Type B pancreatic cell (in vitro differentiated cells): ENCODE results near the gene GRIP1. TPM values are rescaled to one million over a fixed set of nuclear protein-coding genes. Genes with fewer than 3 reads are reported as not detected.

Experiments
- DNase-seq: peaks from one replicate; pipeline ENCODE4 v3.0.0; 2021; ENCODE audit warnings: mixed read lengths; ENCODE audit not compliant: unreplicated experiment; ENCODE audit errors: extremely low spot score
- H3K27ac Mint-ChIP-seq: 2 replicates; pipeline ENCODE4 v1.8.0; 2021; ENCODE audit warnings: mild to moderate bottlenecking, mixed read lengths
- H3K27me3 Mint-ChIP-seq: 2 replicates; pipeline ENCODE4 v1.8.0; 2021; ENCODE audit warnings: mixed read lengths
- H3K36me3 Mint-ChIP-seq: 2 replicates; pipeline ENCODE4 v1.8.0; 2021; ENCODE audit warnings: mixed read lengths
- H3K4me1 Mint-ChIP-seq: one replicate; pipeline ENCODE4 v1.8.0; 2021; ENCODE audit warnings: mixed read lengths; ENCODE audit not compliant: unreplicated experiment
- H3K4me3 Mint-ChIP-seq: 2 replicates; pipeline ENCODE4 v1.8.0; 2021; ENCODE audit warnings: mild to moderate bottlenecking, mixed read lengths
- H3K9me3 Mint-ChIP-seq: 2 replicates; pipeline ENCODE4 v1.8.0; 2021; ENCODE audit warnings: mixed read lengths
- CTCF ChIP-seq: fragments of 200-600 bp; sonication (generic); conservative IDR thresholded peaks from 2 replicates; pipeline ENCODE4 v1.5.0; 2021; ENCODE audit warnings: antibody characterized with exemption, mild to moderate bottlenecking
- total RNA-seq: library from RNA; stranded (reverse); gene quantifications from 2 replicates; pipeline ENCODE4 v1.2.1, GENCODE V29; 2021; ENCODE audit warnings: low replicate concordance

Gene GRIP1
- total RNA-seq, 1 donor from 2014 or later, result 29.0 TPM

GRCh38 chr12:66379616-66380015 is 299.3 kb downstream of the GRIP1 start:
- Mint-ChIP-seq H3K4me1 (peaks cover 5% of the 10 kb centered on the region), H3K36me3 (no peaks in the 10 kb centered on the region), H3K27me3 (no peaks in the 10 kb centered on the region), H3K27ac (no peak overlapping the region), H3K4me3 (no peak overlapping the region), H3K9me3 (no peaks in the 10 kb centered on the region)
- no peak for DNase-seq
- no peak for TF ChIP-seq CTCF

GRCh38 chr12:66375560-66375959 is 303.3 kb downstream of the GRIP1 start:
- Mint-ChIP-seq H3K4me3 (no peak overlapping the region), H3K9me3 (no peaks in the 10 kb centered on the region), H3K36me3 (no peaks in the 10 kb centered on the region), H3K4me1 (peaks cover 5% of the 10 kb centered on the region), H3K27me3 (no peaks in the 10 kb centered on the region), H3K27ac (no peak overlapping the region)
- TF ChIP-seq CTCF, result no peak
- no peak for DNase-seq

GRCh38 chr12:66371982-66372381 is 306.9 kb downstream of the GRIP1 start:
- no peak overlapping the region for H3K4me3 Mint-ChIP-seq
- H3K4me1 Mint-ChIP-seq, result peaks cover 12% of the 10 kb centered on the region

GRCh38 chr12:66367015-66367667 is 311.7 kb downstream of the GRIP1 start:
- Mint-ChIP-seq H3K4me1 (peaks cover 7% of the 10 kb centered on the region), H3K27ac (no peak overlapping the region), H3K27me3 (no peaks in the 10 kb centered on the region), H3K9me3 (no peaks in the 10 kb centered on the region), H3K36me3 (no peaks in the 10 kb centered on the region), H3K4me3 (no peak overlapping the region)
- DNase-seq, result no peak
- no peak for TF ChIP-seq CTCF

More at GRCh38 chr12:66371982-66372381, 306.9 kb downstream of the GRIP1 start:
- H3K27me3 Mint-ChIP-seq, result no peaks in the 10 kb centered on the region
- H3K36me3 Mint-ChIP-seq, result no peaks in the 10 kb centered on the region
- H3K27ac Mint-ChIP-seq, result no peak overlapping the region
- H3K9me3 Mint-ChIP-seq, result no peaks in the 10 kb centered on the region
- no peak for DNase-seq
- no peak for TF ChIP-seq CTCF

GRCh38 chr12:66365718-66366490 is 313.0 kb downstream of the GRIP1 start:
- Mint-ChIP-seq H3K27ac (no peak overlapping the region), H3K36me3 (no peaks in the 10 kb centered on the region), H3K27me3 (no peaks in the 10 kb centered on the region), H3K9me3 (no peaks in the 10 kb centered on the region), H3K4me1 (peaks cover 7% of the 10 kb centered on the region), H3K4me3 (no peak overlapping the region)
- no peak for DNase-seq
- TF ChIP-seq CTCF, result no peak
